Measurements from ENCODE around the gene PKNOX2. TPM values are rescaled to one million over a fixed set of nuclear protein-coding genes. Genes with fewer than 3 reads are reported as not detected.

The PKNOX2 gene
- total RNA-seq, 1 experiment from 2014 or later, result 3.7 TPM

DNA sequence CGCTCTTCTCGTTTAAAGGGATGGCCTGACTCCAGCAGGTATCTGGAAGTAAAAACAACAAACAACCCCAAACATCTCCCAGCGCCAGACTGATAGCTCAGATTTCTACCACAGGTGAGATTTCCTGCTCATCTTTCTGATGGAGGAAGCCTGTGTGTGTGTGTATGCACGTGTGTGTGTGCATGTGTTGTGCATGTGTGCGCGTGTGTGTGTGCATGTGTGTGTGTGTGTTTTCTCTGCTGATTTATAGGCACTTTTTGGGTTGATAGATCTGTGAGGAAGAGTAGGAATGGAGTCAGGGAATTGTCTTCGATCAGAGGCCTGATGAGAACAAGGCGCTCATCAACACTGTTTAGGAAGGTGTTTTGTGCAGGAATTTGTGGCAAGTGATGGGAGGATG, 103.0 kb downstream of the PKNOX2 start:
- peaks cover 33% of the 10 kb centered on the region for H3K4me1 Mint-ChIP-seq
- no peak overlapping the region for H3K27ac Mint-ChIP-seq
- no peaks in the 10 kb centered on the region for H3K9me3 Mint-ChIP-seq
- TF ChIP-seq ZNF138 (CRISPR knock-in tag; conservative IDR thresholded peaks at IDR 0.05), result no peak
- no peak for TF ChIP-seq ZNF232 (CRISPR knock-in tag; IDR thresholded peaks at IDR 0.05)
- TF ChIP-seq, protein P1, sequence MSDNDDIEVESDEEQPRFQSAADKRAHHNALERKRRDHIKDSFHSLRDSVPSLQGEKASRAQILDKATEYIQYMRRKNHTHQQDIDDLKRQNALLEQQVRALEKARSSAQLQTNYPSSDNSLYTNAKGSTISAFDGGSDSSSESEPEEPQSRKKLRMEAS (CRISPR knock-in tag; IDR thresholded peaks at IDR 0.05), result no peak
- TF ChIP-seq, protein P2, sequence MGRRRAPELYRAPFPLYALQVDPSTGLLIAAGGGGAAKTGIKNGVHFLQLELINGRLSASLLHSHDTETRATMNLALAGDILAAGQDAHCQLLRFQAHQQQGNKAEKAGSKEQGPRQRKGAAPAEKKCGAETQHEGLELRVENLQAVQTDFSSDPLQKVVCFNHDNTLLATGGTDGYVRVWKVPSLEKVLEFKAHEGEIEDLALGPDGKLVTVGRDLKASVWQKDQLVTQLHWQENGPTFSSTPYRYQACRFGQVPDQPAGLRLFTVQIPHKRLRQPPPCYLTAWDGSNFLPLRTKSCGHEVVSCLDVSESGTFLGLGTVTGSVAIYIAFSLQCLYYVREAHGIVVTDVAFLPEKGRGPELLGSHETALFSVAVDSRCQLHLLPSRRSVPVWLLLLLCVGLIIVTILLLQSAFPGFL (CRISPR knock-in tag; IDR thresholded peaks at IDR 0.05; ENCODE audit: borderline replicate concordance), result no peak
- TF ChIP-seq, protein P3, sequence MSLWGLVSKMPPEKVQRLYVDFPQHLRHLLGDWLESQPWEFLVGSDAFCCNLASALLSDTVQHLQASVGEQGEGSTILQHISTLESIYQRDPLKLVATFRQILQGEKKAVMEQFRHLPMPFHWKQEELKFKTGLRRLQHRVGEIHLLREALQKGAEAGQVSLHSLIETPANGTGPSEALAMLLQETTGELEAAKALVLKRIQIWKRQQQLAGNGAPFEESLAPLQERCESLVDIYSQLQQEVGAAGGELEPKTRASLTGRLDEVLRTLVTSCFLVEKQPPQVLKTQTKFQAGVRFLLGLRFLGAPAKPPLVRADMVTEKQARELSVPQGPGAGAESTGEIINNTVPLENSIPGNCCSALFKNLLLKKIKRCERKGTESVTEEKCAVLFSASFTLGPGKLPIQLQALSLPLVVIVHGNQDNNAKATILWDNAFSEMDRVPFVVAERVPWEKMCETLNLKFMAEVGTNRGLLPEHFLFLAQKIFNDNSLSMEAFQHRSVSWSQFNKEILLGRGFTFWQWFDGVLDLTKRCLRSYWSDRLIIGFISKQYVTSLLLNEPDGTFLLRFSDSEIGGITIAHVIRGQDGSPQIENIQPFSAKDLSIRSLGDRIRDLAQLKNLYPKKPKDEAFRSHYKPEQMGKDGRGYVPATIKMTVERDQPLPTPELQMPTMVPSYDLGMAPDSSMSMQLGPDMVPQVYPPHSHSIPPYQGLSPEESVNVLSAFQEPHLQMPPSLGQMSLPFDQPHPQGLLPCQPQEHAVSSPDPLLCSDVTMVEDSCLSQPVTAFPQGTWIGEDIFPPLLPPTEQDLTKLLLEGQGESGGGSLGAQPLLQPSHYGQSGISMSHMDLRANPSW (CRISPR knock-in tag; conservative IDR thresholded peaks at IDR 0.05; ENCODE audit: low read depth), result no peak
- TF ChIP-seq JAZF1 (CRISPR knock-in tag; IDR thresholded peaks at IDR 0.05), result no peak
- no peak for TF ChIP-seq HMGA2 (CRISPR knock-in tag; IDR thresholded peaks at IDR 0.05)
- no peak for TF ChIP-seq SP1 (CRISPR knock-in tag; conservative IDR thresholded peaks at IDR 0.05)
- TF ChIP-seq ZBTB21 (CRISPR knock-in tag; IDR thresholded peaks at IDR 0.05; ENCODE audit: borderline replicate concordance), result no peak
- TF ChIP-seq, protein P4, sequence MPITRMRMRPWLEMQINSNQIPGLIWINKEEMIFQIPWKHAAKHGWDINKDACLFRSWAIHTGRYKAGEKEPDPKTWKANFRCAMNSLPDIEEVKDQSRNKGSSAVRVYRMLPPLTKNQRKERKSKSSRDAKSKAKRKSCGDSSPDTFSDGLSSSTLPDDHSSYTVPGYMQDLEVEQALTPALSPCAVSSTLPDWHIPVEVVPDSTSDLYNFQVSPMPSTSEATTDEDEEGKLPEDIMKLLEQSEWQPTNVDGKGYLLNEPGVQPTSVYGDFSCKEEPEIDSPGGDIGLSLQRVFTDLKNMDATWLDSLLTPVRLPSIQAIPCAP (CRISPR knock-in tag; IDR thresholded peaks at IDR 0.05), result no peak
- TF ChIP-seq, protein P5, sequence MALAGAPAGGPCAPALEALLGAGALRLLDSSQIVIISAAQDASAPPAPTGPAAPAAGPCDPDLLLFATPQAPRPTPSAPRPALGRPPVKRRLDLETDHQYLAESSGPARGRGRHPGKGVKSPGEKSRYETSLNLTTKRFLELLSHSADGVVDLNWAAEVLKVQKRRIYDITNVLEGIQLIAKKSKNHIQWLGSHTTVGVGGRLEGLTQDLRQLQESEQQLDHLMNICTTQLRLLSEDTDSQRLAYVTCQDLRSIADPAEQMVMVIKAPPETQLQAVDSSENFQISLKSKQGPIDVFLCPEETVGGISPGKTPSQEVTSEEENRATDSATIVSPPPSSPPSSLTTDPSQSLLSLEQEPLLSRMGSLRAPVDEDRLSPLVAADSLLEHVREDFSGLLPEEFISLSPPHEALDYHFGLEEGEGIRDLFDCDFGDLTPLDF (CRISPR knock-in tag; IDR thresholded peaks at IDR 0.05), result no peak
- POLR2A ChIA-PET, result no interaction called here
- peaks cover 26% of the 10 kb centered on the region for H3K27me3 Mint-ChIP-seq (ENCODE audit: low read depth)
- no peaks in the 10 kb centered on the region for H3K36me3 Mint-ChIP-seq
- DNase-seq (ENCODE audit: low spot score) (no peak), ATAC-seq (no peak)
- H3K4me3 Mint-ChIP-seq, result no peak overlapping the region
- CTCF ChIA-PET, result interaction anchor here (0.9 to 2.2 kb wide), 6 partner anchors 9 to 176 kb away, joined by 3 to 15 read pairs (median 5); no protein-coding TSS in a partner anchor

DNA sequence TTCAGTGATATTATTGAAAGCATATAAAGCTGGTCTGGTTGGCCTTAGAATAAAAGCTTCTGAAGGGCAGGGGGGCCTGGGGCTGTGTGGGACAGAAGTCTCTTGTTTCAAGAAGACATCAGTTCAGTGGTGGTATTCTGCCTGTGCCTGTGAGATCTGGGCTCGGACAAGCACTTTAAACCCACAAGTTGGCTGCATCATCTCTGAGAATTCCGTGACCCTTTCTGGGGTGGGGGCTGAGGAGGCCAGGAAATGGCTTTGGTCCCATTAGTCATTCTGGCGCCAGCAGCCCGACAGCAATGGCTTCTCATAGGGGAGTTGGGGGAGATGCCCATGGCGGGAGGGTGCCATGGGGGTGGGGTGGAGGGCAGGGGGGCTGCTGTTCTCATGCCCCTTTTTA, 104.1 kb downstream of the PKNOX2 start:
- POLR2A ChIA-PET, result no interaction called here
- H3K4me1 Mint-ChIP-seq, result peaks cover 30% of the 10 kb centered on the region
- no peak overlapping the region for H3K27ac Mint-ChIP-seq
- CTCF ChIA-PET, result interaction anchor here (1.7 to 2.2 kb wide), 2 partner anchors 10 to 144 kb away, joined by 5 to 15 read pairs; no protein-coding TSS in a partner anchor
- H3K27me3 Mint-ChIP-seq (ENCODE audit: low read depth), result peaks cover 18% of the 10 kb centered on the region
- TF ChIP-seq FOXK1 (CRISPR knock-in tag; IDR thresholded peaks at IDR 0.05) (no peak), CREB1 (CRISPR knock-in tag; IDR thresholded peaks at IDR 0.05) (no peak)
- H3K4me3 Mint-ChIP-seq, result no peak overlapping the region
- DNase-seq (ENCODE audit: low spot score) (no peak), ATAC-seq (no peak)
- H3K36me3 Mint-ChIP-seq, result no peaks in the 10 kb centered on the region
- H3K9me3 Mint-ChIP-seq, result no peaks in the 10 kb centered on the region

DNA sequence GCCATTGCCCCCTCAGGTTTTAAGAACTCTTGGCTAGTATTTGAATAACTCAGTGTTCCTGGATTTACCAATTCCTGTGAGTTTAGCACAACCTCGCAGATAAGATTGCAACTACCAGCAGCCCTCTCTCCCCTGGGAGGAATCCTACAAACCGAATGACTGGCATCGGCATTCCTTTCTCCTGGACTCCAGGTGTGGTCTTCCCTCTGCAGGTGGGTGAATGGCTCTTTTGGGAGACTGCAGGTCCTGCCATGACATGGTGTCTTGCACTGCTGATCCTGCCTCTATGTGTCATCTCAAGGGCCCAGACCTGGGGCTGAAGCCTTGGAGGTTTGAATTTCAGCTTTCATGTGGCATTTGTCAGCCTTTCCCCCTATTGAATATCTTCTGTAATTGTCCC, 105.6 kb downstream of the PKNOX2 start:
- no peak overlapping the region for H3K27ac Mint-ChIP-seq
- CTCF ChIA-PET, result no interaction called here
- ATAC-seq (no peak), DNase-seq (ENCODE audit: low spot score) (no peak)
- H3K4me3 Mint-ChIP-seq, result no peak overlapping the region
- POLR2A ChIA-PET, result no interaction called here
- H3K9me3 Mint-ChIP-seq, result no peaks in the 10 kb centered on the region
- no peaks in the 10 kb centered on the region for H3K36me3 Mint-ChIP-seq
- peaks cover 4% of the 10 kb centered on the region for H3K27me3 Mint-ChIP-seq (ENCODE audit: low read depth)
- H3K4me1 Mint-ChIP-seq, result peaks cover 19% of the 10 kb centered on the region
- TF ChIP-seq, protein P6, sequence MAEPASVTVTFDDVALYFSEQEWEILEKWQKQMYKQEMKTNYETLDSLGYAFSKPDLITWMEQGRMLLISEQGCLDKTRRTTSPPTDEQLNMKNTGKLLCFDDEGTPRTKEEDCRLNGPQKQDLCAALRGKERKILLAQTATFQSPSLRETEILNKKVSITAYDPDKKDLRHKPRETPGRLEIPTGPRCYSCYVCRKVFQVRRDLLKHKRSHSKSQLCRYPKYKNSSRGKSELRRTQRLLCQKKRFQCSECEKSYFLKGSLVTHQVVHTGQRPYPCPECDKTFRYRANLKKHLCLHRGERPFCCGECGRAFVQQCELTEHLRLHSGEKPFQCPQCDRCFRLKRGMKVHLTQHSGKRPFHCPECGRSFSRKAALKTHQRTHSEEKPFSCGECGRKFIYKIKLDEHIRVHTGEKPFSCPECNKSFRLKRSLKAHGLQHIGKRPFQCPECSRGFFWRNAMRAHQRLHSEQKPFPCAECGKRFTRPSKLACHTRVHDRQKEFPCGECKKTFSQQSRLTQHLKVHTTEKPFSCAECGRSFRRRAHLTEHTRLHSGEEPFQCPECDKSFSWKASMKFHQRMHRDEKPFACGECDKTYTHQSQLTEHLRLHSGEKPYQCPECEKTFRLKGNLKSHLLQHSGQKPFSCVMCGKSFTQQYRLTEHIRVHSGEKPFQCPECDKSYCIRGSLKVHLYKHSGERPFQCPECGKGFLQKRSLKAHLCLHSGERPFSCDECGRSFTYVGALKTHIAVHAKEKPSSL (CRISPR knock-in tag; conservative IDR thresholded peaks at IDR 0.05), result no peak
- TF ChIP-seq ZNF317 (CRISPR knock-in tag; IDR thresholded peaks at IDR 0.05; ENCODE audit: borderline replicate concordance, low read depth) (no peak), FOXJ3 (CRISPR knock-in tag; IDR thresholded peaks at IDR 0.05; ENCODE audit: borderline replicate concordance) (no peak), JUN (CRISPR knock-in tag; IDR thresholded peaks at IDR 0.05) (no peak), KAT7 (CRISPR knock-in tag; IDR thresholded peaks at IDR 0.05; ENCODE audit: borderline replicate concordance) (no peak)

Measured in WTC11 (cell line).